CD4-positive, alpha-beta T cell (primary cell): ENCODE results near the gene OSBPL3. TPM values are rescaled to one million over a fixed set of nuclear protein-coding genes. Genes with fewer than 3 reads are reported as not detected.
A peak's percentile ranks its signal among the peaks of the same experiment; 100 is the strongest.

Experiments
- ATAC-seq: fragments of 200-7000 bp; cut with Tn5 transposase; one replicate; pipeline ENCODE4 v1.10.0; 2022; ENCODE audit warnings: mild to moderate bottlenecking; ENCODE audit not compliant: poor library complexity
- CTCF ChIA-PET: fragments of 350-600 bp; sonication (Branson Sonifier 250); formaldehyde crosslinking; loops from one replicate; lab custom pipeline; 2021; ENCODE audit warnings: antibody characterized with exemption, inconsistent platforms; lab: Charles Lee
- POLR2A ChIA-PET: fragments of 350-600 bp; sonication (Branson Sonifier 250); formaldehyde crosslinking; loops from one replicate; lab custom pipeline; 2021; ENCODE audit warnings: antibody characterized with exemption, inconsistent platforms; lab: Charles Lee
- DNase-seq, 14 experiments: peaks; one replicate each; pipeline ENCODE4 v3.0.0-alpha.2; 2013 to 2020; ENCODE audit warnings: mixed read lengths in 2 of 14
- H3K27ac ChIP-seq, 2 donors: one replicate each; pipeline versions ENCODE4 v1.5.1 to v1.7.0; 2013; ENCODE audit warnings: low read length in 2 of 2, low read depth in 1 of 2, mild to moderate bottlenecking in 1 of 2
- H3K27me3 ChIP-seq, 2 experiments: 1 replicate in 1 of 2; 2 replicates in 1 of 2; pipeline versions ENCODE4 v1.6.1 to v1.7.0; 2013; ENCODE audit warnings: low read length in 2 of 2, control low read depth in 1 of 2, mild to moderate bottlenecking in 1 of 2, moderate library complexity in 1 of 2; ENCODE audit not compliant: insufficient read depth in 2 of 2, control insufficient read depth in 1 of 2
- H3K36me3 ChIP-seq: one replicate; pipeline ENCODE4 v1.6.1; 2013; ENCODE audit warnings: low read length, control low read depth; ENCODE audit not compliant: insufficient read depth
- H3K4me1 ChIP-seq: one replicate; pipeline ENCODE4 v1.6.1; 2013; ENCODE audit warnings: low read length, control low read depth; ENCODE audit not compliant: insufficient read depth
- H3K4me3 ChIP-seq: one replicate; pipeline ENCODE4 v1.5.1; 2013; ENCODE audit warnings: mild to moderate bottlenecking, low read length, moderate library complexity
- H3K9me3 ChIP-seq, 2 experiments: 1 replicate in 1 of 2; 2 replicates in 1 of 2; pipeline versions ENCODE4 v1.6.1 to v1.7.0; 2013; ENCODE audit warnings: low read length in 2 of 2, mild to moderate bottlenecking in 2 of 2, control low read depth in 1 of 2, moderate library complexity in 1 of 2; ENCODE audit not compliant: control insufficient read depth in 1 of 2, insufficient read depth in 1 of 2
- H3K27ac Mint-ChIP-seq: one replicate; pipeline ENCODE4 v1.8.0; 2020; ENCODE audit warnings: mixed read lengths
- H3K27me3 Mint-ChIP-seq: one replicate; pipeline ENCODE4 v1.8.0; 2021; ENCODE audit warnings: mixed read lengths
- H3K36me3 Mint-ChIP-seq: one replicate; pipeline ENCODE4 v1.8.0; 2021; ENCODE audit warnings: low read depth, mixed read lengths
- H3K4me1 Mint-ChIP-seq: one replicate; pipeline ENCODE4 v1.8.0; 2021; ENCODE audit warnings: low read depth, mixed read lengths
- H3K4me3 Mint-ChIP-seq: one replicate; pipeline ENCODE4 v1.8.0; 2020; ENCODE audit warnings: mild to moderate bottlenecking, mixed read lengths
- H3K9me3 Mint-ChIP-seq: one replicate; pipeline ENCODE4 v1.8.0; 2020; ENCODE audit warnings: mixed read lengths
- CTCF ChIP-seq: fragments of 200-600 bp; IDR thresholded peaks from one replicate; pipeline ENCODE4 v1.8.0; 2022; ENCODE audit warnings: antibody characterized with exemption, mild to moderate bottlenecking
- intact Hi-C, 2 experiments: fragments of 100-400 bp; cut with DNase I in 1 of 2; cut with micrococcal nuclease in 1 of 2; formaldehyde crosslinking; loops; one replicate each; pipeline versions ENCODE4 v1.15.1 to v1.9.0; 2023 to 2025; cut with DNase I, micrococcal nuclease
- total RNA-seq, 174 experiments: library from RNA in 2 of 174; stranded (reverse) in 2 of 174; gene quantifications; one replicate each; pipeline ENCODE4 v1.2.3 and lab custom pipeline; 2021 to 2026

Gene OSBPL3
- total RNA-seq, 2 experiments from 2014 or later: 25.4 to 25.9 TPM

GRCh38 chr7:24783698-24784097, 196.3 kb downstream of the OSBPL3 start:
- peaks cover 6% of the 10 kb centered on the region for H3K36me3 Mint-ChIP-seq
- no peaks in the 10 kb centered on the region for H3K27me3 Mint-ChIP-seq
- peaks cover 2% of the 10 kb centered on the region for H3K4me1 ChIP-seq
- no peaks in the 10 kb centered on the region for H3K4me1 Mint-ChIP-seq
- no peak for TF ChIP-seq CTCF
- ChIA-PET CTCF (no interaction called here), POLR2A (no interaction called here)
- intact Hi-C loops: no loop called here
- no peaks in the 10 kb centered on the region for H3K27me3 ChIP-seq
- no peaks in the 10 kb centered on the region for H3K9me3 Mint-ChIP-seq
- no peak overlapping the region for H3K4me3 ChIP-seq
- peak in 1 of 14 experiments; percentile 30 for DNase-seq
- H3K27ac Mint-ChIP-seq: no peak overlapping the region
- H3K27ac ChIP-seq: no peak overlapping the region
- no peaks in the 10 kb centered on the region for H3K36me3 ChIP-seq
- no peak overlapping the region for H3K4me3 Mint-ChIP-seq
- ATAC-seq: no peak
- H3K9me3 ChIP-seq: no peaks in the 10 kb centered on the region

- DNase-seq: peak in 2 of 14 experiments; percentile 37 to 57
- Mint-ChIP-seq H3K36me3 (peaks cover 6% of the 10 kb centered on the region), H3K4me3 (no peak overlapping the region), H3K27ac (no peak overlapping the region), H3K9me3 (no peaks in the 10 kb centered on the region), H3K27me3 (no peaks in the 10 kb centered on the region), H3K4me1 (no peaks in the 10 kb centered on the region)
- H3K27me3 ChIP-seq: no peaks in the 10 kb centered on the region
- no peaks in the 10 kb centered on the region for H3K36me3 ChIP-seq
- intact Hi-C loops: no loop called here
- no peak for ATAC-seq
- TF ChIP-seq CTCF: no peak
- CTCF ChIA-PET: no interaction called here
- no peaks in the 10 kb centered on the region for H3K9me3 ChIP-seq
- no peak overlapping the region for H3K4me3 ChIP-seq
- POLR2A ChIA-PET: no interaction called here
- H3K27ac ChIP-seq: no peak overlapping the region
- H3K4me1 ChIP-seq: peaks cover 2% of the 10 kb centered on the region
Measured at GRCh38 chr7:24781106-24781505, 198.9 kb downstream of the OSBPL3 start.

- Mint-ChIP-seq H3K27ac (no peak overlapping the region), H3K4me1 (no peaks in the 10 kb centered on the region), H3K4me3 (no peak overlapping the region), H3K27me3 (no peaks in the 10 kb centered on the region), H3K36me3 (peaks cover 6% of the 10 kb centered on the region), H3K9me3 (no peaks in the 10 kb centered on the region)
- intact Hi-C loops: no loop called here
- H3K27me3 ChIP-seq: no peaks in the 10 kb centered on the region
- CTCF ChIA-PET: no interaction called here
- DNase-seq (no peak), ATAC-seq (no peak)
- POLR2A ChIA-PET: no interaction called here
- no peaks in the 10 kb centered on the region for H3K36me3 ChIP-seq
- no peak for TF ChIP-seq CTCF
- H3K27ac ChIP-seq: no peak overlapping the region
- H3K4me1 ChIP-seq: peaks cover 2% of the 10 kb centered on the region
- H3K9me3 ChIP-seq: no peaks in the 10 kb centered on the region
- H3K4me3 ChIP-seq: no peak overlapping the region
Measured at GRCh38 chr7:24779283-24779655, 200.7 kb downstream of the OSBPL3 start.
